ENCODE results near the gene CBX4. TPM values are rescaled to one million over a fixed set of nuclear protein-coding genes. Genes with fewer than 3 reads are reported as not detected.

CBX4 gene
- total and polyA plus RNA-seq, 8 donors: 11.1 to 22.3 (median 17.0) TPM

- H3K4me1 ChIP-seq: peaks cover 33 to 60% of the 10 kb centered on the region in 2 donors
- intact Hi-C loops (cut with DNase I): no loop called here
- peak within 1 kb of the TSS; percentile 64 for H3K4me3 ChIP-seq
- peak within 1 kb of the TSS; percentile 75 to 84 for H3K27ac ChIP-seq
- TF ChIP-seq CTCF (IDR thresholded peaks at IDR 0.05): no peak
- H3K27me3 ChIP-seq: peaks cover 53 to 70% of the 10 kb centered on the region in 2 donors
- ATAC-seq: peak; percentile 93
- H3K36me3 ChIP-seq: peaks cover 0 to 11% of the 10 kb centered on the region in 2 donors
- DNase-seq: peak; percentile 100
- H3K9me3 ChIP-seq: no peaks in the 10 kb centered on the region
Observed at GRCh38 chr17:79796763-79797491, 42.3 kb downstream of the CBX4 start, which contains the start of gene CBX8. TSS of gene CBX8 (minus strand) at chr17:79797077. CDS start at chr17:79796998, 79 bp downstream.

GRCh38 chr17:79796444-79796762 lies 42.8 kb downstream of the CBX4 start:
- peaks cover 0 to 11% of the 10 kb centered on the region in 2 donors for H3K36me3 ChIP-seq
- ATAC-seq (no peak), DNase-seq (no peak)
- intact Hi-C loops (cut with DNase I): no loop called here
- H3K27ac ChIP-seq: peak overlapping the region; percentile 75 to 84
- TF ChIP-seq CTCF (IDR thresholded peaks at IDR 0.05): no peak
- H3K27me3 ChIP-seq: peaks cover 53 to 70% of the 10 kb centered on the region in 2 donors
- peaks cover 33 to 60% of the 10 kb centered on the region in 2 donors for H3K4me1 ChIP-seq
- H3K4me3 ChIP-seq: peak overlapping the region; percentile 64
- H3K9me3 ChIP-seq: no peaks in the 10 kb centered on the region

GRCh38 chr17:79795795-79796443 lies 43.3 kb downstream of the CBX4 start:
- Histone ChIP-seq H3K27ac (no peak overlapping the region), H3K9me3 (no peaks in the 10 kb centered on the region), H3K36me3 (peaks cover 0 to 11% of the 10 kb centered on the region in 2 donors), H3K4me1 (peaks cover 30 to 59% of the 10 kb centered on the region in 2 donors), H3K4me3 (peak overlapping the region; percentile 64), H3K27me3 (peaks cover 53 to 70% of the 10 kb centered on the region in 2 donors)
- ATAC-seq: no peak
- intact Hi-C loops (cut with DNase I): no loop called here
- DNase-seq: peak in 1 of 4 donors; percentile 2
- no peak for TF ChIP-seq CTCF (IDR thresholded peaks at IDR 0.05)

- Histone ChIP-seq H3K36me3 (peaks cover 0 to 11% of the 10 kb centered on the region in 2 donors), H3K9me3 (no peaks in the 10 kb centered on the region), H3K4me3 (no peak overlapping the region), H3K27ac (no peak overlapping the region), H3K27me3 (peaks cover 53 to 70% of the 10 kb centered on the region in 2 donors), H3K4me1 (peaks cover 26 to 58% of the 10 kb centered on the region in 2 donors)
- intact Hi-C loops (cut with DNase I): no loop called here
- TF ChIP-seq CTCF (IDR thresholded peaks at IDR 0.05): no peak
- ATAC-seq: no peak
- DNase-seq: peak in 1 of 4 donors; percentile 72
Observed at GRCh38 chr17:79794659-79795511, 44.4 kb downstream of the CBX4 start.
